K562 (cell line): ENCODE data around the gene EXOC4. TPM values are rescaled to one million over a fixed set of nuclear protein-coding genes. Genes with fewer than 3 reads are reported as not detected.

ENCODE experiments used
- ATAC-seq: fragments of 200-7000 bp; cut with Tn5 transposase; 3 replicates; pipeline ENCODE4 v1.9.1; 2020; ENCODE audit warnings: moderate library complexity
- BruUV-seq: library from RNA; stranded (reverse); fragments of 400-500 nt; replicated peaks from 2 replicates; lab custom pipeline; 2021; lab: Mats Ljungman, UMichigan
- CTCF ChIA-PET: fragments of 300-600 bp; formaldehyde crosslinking; extraction: SDS; loops from one replicate; lab custom pipeline; 2021; ENCODE audit warnings: low intra/inter-chr PET ratio; lab: Yijun Ruan, JAX
- POLR2A ChIA-PET: fragments of 300-600, 350-650 bp; sonication (Branson Sonifier 250); formaldehyde crosslinking; extraction: SDS; loops from one replicate; lab custom pipeline; 2021; ENCODE audit warnings: antibody characterized with exemption, inconsistent platforms; lab: Yijun Ruan, JAX
- DNase-seq, 4 experiments: peaks; one replicate each; pipeline versions ENCODE4 v3.0.0 to v3.0.0-alpha.2; 2011 to 2018; ENCODE audit warnings: low spot score in 3 of 4, mixed read lengths in 3 of 4; ENCODE audit errors: extremely low read depth in 1 of 4
- FAIRE-seq: peaks from 2 replicates; lab custom pipeline; 2011; peaks lifted over from hg19 to GRCh38; lab: Jason Lieb, UNC
- H2AFZ ChIP-seq: 2 replicates; pipeline ENCODE4 v1.6.0; 2011; ENCODE audit warnings: low read depth, low read length, control low read depth, inconsistent platforms
- H3K27ac ChIP-seq: fragments of 200-600 bp; 3 replicates; pipeline ENCODE4 v1.8.0; 2011; ENCODE audit warnings: low read depth, mild to moderate bottlenecking, control low read depth, inconsistent platforms, low read length, moderate library complexity, mixed read lengths; ENCODE audit errors: extremely low read depth
- H3K27me3 ChIP-seq, 2 experiments: fragments of 300-600 bp in 1 of 2; 2 replicates in 1 of 2; 3 replicates in 1 of 2; pipeline versions ENCODE4 v1.6.0 to v1.8.0; 2011; ENCODE audit warnings: inconsistent platforms in 2 of 2, low read length in 2 of 2, mild to moderate bottlenecking in 1 of 2, mixed read lengths in 1 of 2, moderate library complexity in 1 of 2; ENCODE audit not compliant: control insufficient read depth in 2 of 2, insufficient read depth in 2 of 2
- H3K36me3 ChIP-seq: fragments of 300-600 bp; 3 replicates; pipeline ENCODE4 v1.8.0; 2011; ENCODE audit warnings: mild to moderate bottlenecking, low read length, inconsistent platforms; ENCODE audit not compliant: control insufficient read depth, insufficient read depth
- H3K4me1 ChIP-seq, 2 experiments: fragments of 200-600 bp in 1 of 2; replicated peaks in 1 of 2; 2 replicates in 1 of 2; 3 replicates in 1 of 2; pipeline versions ENCODE4 v1.5.1 to v1.8.0; 2011; ENCODE audit warnings: inconsistent platforms in 2 of 2, low read length in 2 of 2, mild to moderate bottlenecking in 1 of 2, mixed read lengths in 1 of 2, moderate library complexity in 1 of 2; ENCODE audit not compliant: control insufficient read depth in 2 of 2, insufficient read depth in 2 of 2
- H3K4me2 ChIP-seq: 2 replicates; pipeline ENCODE4 v1.6.1; 2011; ENCODE audit warnings: low read length, control low read depth, inconsistent platforms, mixed read lengths; ENCODE audit not compliant: insufficient read depth
- H3K4me3 ChIP-seq: fragments of 200-600 bp; sonication (generic), shearing (Covaris generic); 2 replicates; pipeline ENCODE4 v1.5.1; 2016; ENCODE audit warnings: control low read depth, inconsistent platforms
- H3K79me2 ChIP-seq: fragments of 200-600 bp; 3 replicates; pipeline ENCODE4 v1.8.0; 2011; ENCODE audit warnings: low read length, inconsistent platforms; ENCODE audit not compliant: control insufficient read depth, insufficient read depth
- H3K9ac ChIP-seq, 2 experiments: 2 replicates each; pipeline versions ENCODE4 v1.6.0 to v1.6.1; 2011; ENCODE audit warnings: low read depth in 2 of 2, low read length in 2 of 2, control low read depth in 1 of 2, inconsistent platforms in 1 of 2, mild to moderate bottlenecking in 1 of 2, mixed read lengths in 1 of 2; ENCODE audit not compliant: insufficient read depth in 1 of 2
- H3K9me1 ChIP-seq: one replicate; pipeline ENCODE4 v1.6.0; 2011; ENCODE audit warnings: inconsistent platforms, mild to moderate bottlenecking, low read length, moderate library complexity; ENCODE audit not compliant: control insufficient read depth, insufficient read depth
- H3K9me3 ChIP-seq: replicated peaks from 2 replicates; pipeline ENCODE4 v1.5.1; 2011; ENCODE audit warnings: low read depth, low read length, inconsistent platforms; ENCODE audit not compliant: control insufficient read depth, insufficient read depth
- H4K20me1 ChIP-seq: replicated peaks from 2 replicates; pipeline ENCODE4 v1.6.1; 2011; ENCODE audit warnings: low read length, inconsistent platforms, mixed read lengths; ENCODE audit not compliant: control insufficient read depth, insufficient read depth
- CEBPB ChIP-seq: fragments of 450-650 bp; IDR thresholded peaks from 2 replicates; pipeline ENCODE4 v1.6.1; 2016; ENCODE audit warnings: missing genetic modification characterization, missing compliant biosample characterization
- CEBPG ChIP-seq, 3 experiments: fragments of 200-800 bp in 1 of 3; sonication (Bioruptor generic) in 1 of 3; sonication (generic) in 1 of 3; formaldehyde crosslinking in 1 of 3; IDR thresholded peaks in 2 of 3; conservative IDR thresholded peaks in 1 of 3; 2 replicates each; pipeline versions ENCODE4 v1.6.1 to v1.8.0; 2016 to 2022; ENCODE audit warnings: missing compliant biosample characterization in 2 of 3, missing genetic modification characterization in 2 of 3, mild to moderate bottlenecking in 1 of 3, missing genetic modification reagents in 1 of 3
- GTF2F1 ChIP-seq: IDR thresholded peaks from 2 replicates; pipeline ENCODE4 v1.6.1; 2011; ENCODE audit warnings: low read depth, low read length, improper control_type of control experiment
- IRF9 ChIP-seq: fragments of 450-650 bp; IDR thresholded peaks from 2 replicates; pipeline ENCODE4 v1.6.1; 2016; ENCODE audit warnings: missing biosample characterization, missing genetic modification characterization
- RFX1 ChIP-seq: fragments of 450-650 bp; IDR thresholded peaks from 2 replicates; pipeline ENCODE4 v1.6.1; 2016; ENCODE audit warnings: mild to moderate bottlenecking, moderate library complexity
- TRIM24 ChIP-seq, 2 experiments: fragments of 450-650 bp; IDR thresholded peaks; 2 replicates each; pipeline ENCODE4 v1.6.1; 2016
- WGBS: fragments of 100-300 bp; shearing (Covaris generic); methylation state at CpG from one replicate; pipeline ENCODE4 v1.1.6; 2016; ENCODE audit warnings: low coverage, mixed read lengths; ENCODE audit not compliant: insufficient coverage; ENCODE audit errors: missing lambda C conversion rate; 5-methylcytosine and 5-hydroxymethylcytosine counted together
- in situ Hi-C: fragments of 300-500 bp; cut with MboI; formaldehyde crosslinking; loops from 4 replicates; pipeline ENCODE4 v1.15.0; 2018; ENCODE audit warnings: inconsistent platforms, mixed read lengths
- intact Hi-C: fragments of 100-400 bp; cut with micrococcal nuclease; formaldehyde crosslinking; loops from 2 replicates; pipeline ENCODE4 v1.14.2; 2022
- polyA plus RNA-seq, 8 experiments: library from polyadenylated mRNA; depleted of rRNA in 4 of 8; stranded (reverse) in 5 of 8; unstranded in 3 of 8; fragments of >200 nt; fragmentation: Nextera tagmentation in 2 of 8; fragmentation: Illumina TruSeq in 1 of 8; extraction: Ambion mirVana in 2 of 8; extraction: Trizol in 1 of 8; gene quantifications; 2 replicates each; pipeline versions ENCODE4 v1.2.1 to v1.2.3, GENCODE V29; 2011 to 2014; ENCODE audit warnings: inconsistent platforms in 1 of 8, missing spikeins in 1 of 8
- total RNA-seq, 7 experiments: library from RNA; depleted of rRNA in 6 of 7; stranded (reverse); fragments of >200 nt in 6 of 7; fragmentation: Illumina TruSeq in 2 of 7; extraction: Trizol in 2 of 7; gene quantifications; 2 replicates each; pipeline versions ENCODE4 v1.2.1 to v1.2.3, GENCODE V29; 2011 to 2021; ENCODE audit warnings: low replicate concordance in 1 of 7
- TF ChIP-seq, protein P1 (sequence below): conservative IDR thresholded peaks from 2 replicates; pipeline ENCODE4 v1.6.1; 2011; ENCODE audit warnings: low read depth, mild to moderate bottlenecking, low read length; ENCODE audit not compliant: control insufficient read depth

Gene EXOC4
- total and polyA plus RNA-seq, 9 of the 15 experiments (the other 6 are each of a cell fraction or from before 2014, with no cell fraction given) = 18.5 to 73.1 (median 46.6) TPM

DNA sequence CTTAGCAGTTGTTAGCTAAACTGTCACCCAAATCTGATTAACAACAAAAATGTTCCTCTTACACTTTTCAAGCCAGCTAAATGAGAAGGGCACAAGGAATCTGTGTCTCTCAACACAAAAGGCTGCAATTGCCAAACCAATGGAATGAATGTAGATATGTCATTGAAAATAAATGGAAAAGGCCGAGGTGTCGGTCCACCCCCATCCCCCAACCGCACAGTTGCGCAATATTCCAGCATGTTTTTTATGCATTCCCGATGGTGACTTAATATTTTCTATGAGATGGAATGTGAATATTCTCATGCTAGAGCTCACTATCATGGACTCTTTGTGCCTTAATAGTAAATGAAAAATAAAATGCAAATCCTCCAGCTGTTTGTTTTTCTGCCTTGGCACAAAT lies 692.6 kb downstream of the EXOC4 start:
- H3K9ac ChIP-seq = no peak overlapping the region
- H3K27ac ChIP-seq = no peak overlapping the region
- TF ChIP-seq GTF2F1 (no peak), TRIM24 (IDR thresholded peaks at IDR 0.05) (peak; percentile 46 to 56; a peak in 2 of 4 replicates), CEBPB (tag) (peak; percentile 98), IRF9 (tag) (peak; percentile 60), RFX1 (no peak), CEBPG (CRISPR knock-in tag; IDR thresholded peaks at IDR 0.05) (peak; percentile 82), CEBPG (tag; conservative IDR thresholded peaks at IDR 0.05 in 1 of 2, IDR thresholded peaks at IDR 0.05 in 1 of 2) (peak; percentile 80 to 99)
- TF ChIP-seq, protein P1, sequence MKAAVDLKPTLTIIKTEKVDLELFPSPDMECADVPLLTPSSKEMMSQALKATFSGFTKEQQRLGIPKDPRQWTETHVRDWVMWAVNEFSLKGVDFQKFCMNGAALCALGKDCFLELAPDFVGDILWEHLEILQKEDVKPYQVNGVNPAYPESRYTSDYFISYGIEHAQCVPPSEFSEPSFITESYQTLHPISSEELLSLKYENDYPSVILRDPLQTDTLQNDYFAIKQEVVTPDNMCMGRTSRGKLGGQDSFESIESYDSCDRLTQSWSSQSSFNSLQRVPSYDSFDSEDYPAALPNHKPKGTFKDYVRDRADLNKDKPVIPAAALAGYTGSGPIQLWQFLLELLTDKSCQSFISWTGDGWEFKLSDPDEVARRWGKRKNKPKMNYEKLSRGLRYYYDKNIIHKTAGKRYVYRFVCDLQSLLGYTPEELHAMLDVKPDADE = no peak
- peaks cover 0 to 9% of the 10 kb centered on the region in 2 experiments; a peak in 2 of 5 replicates for H3K4me1 ChIP-seq
- no TSS peak for BruUV-seq
- H2AFZ ChIP-seq = no peak overlapping the region
- WGBS = 67% methylated on average over 5 of the region's 5 CpGs
- no peaks in the 10 kb centered on the region for H3K79me2 ChIP-seq
- no peak overlapping the region for H3K4me3 ChIP-seq
- H3K9me1 ChIP-seq = no peaks in the 10 kb centered on the region
- CTCF ChIA-PET = no interaction called here
- no peaks in the 10 kb centered on the region for H3K9me3 ChIP-seq
- intact Hi-C loops (no loop called here), in situ Hi-C loops (no loop called here)
- no peak for ATAC-seq
- no peaks in the 10 kb centered on the region for H3K36me3 ChIP-seq
- no peak overlapping the region for H3K4me2 ChIP-seq
- POLR2A ChIA-PET = interaction anchor here (0.5 to 1.9 kb wide), 3 partner anchors 11 to 86 kb away, joined by 3 to 9 read pairs (median 3); no protein-coding TSS in a partner anchor
- no peaks in the 10 kb centered on the region for H3K27me3 ChIP-seq
- no peaks in the 10 kb centered on the region for H4K20me1 ChIP-seq
- no peak for FAIRE-seq
- no peak for DNase-seq
